Subcutaneous abdominal adipose tissue (tissue), 5 donors: Measurements from ENCODE around the gene COL4A1.
A peak's percentile ranks its signal among the peaks of the same experiment; 100 is the strongest.

Experiments
- H3K27ac ChIP-seq: one replicate; pipeline ENCODE4 v1.7.0; 2013; ENCODE audit warnings: low read depth, mild to moderate bottlenecking, inconsistent platforms, low read length, moderate library complexity
- H3K27me3 ChIP-seq, 5 donors: one replicate each; pipeline ENCODE4 v1.7.0; 2013; ENCODE audit warnings: low read length in 5 of 5, inconsistent platforms in 1 of 5; ENCODE audit not compliant: control insufficient read depth in 5 of 5, insufficient read depth in 4 of 5
- H3K36me3 ChIP-seq, 5 donors: one replicate each; pipeline ENCODE4 v1.7.0; 2013; ENCODE audit warnings: low read length in 5 of 5; ENCODE audit not compliant: control insufficient read depth in 5 of 5, insufficient read depth in 5 of 5
- H3K4me1 ChIP-seq, 5 donors: one replicate each; pipeline ENCODE4 v1.7.0; 2013; ENCODE audit warnings: low read length in 5 of 5, mild to moderate bottlenecking in 3 of 5, moderate library complexity in 1 of 5; ENCODE audit not compliant: control insufficient read depth in 5 of 5, insufficient read depth in 5 of 5
- H3K4me3 ChIP-seq, 5 donors: one replicate each; pipeline ENCODE4 v1.7.0; 2013; ENCODE audit warnings: low read length in 5 of 5, low read depth in 1 of 5
- H3K9ac ChIP-seq, 5 donors: one replicate each; pipeline ENCODE4 v1.7.0; 2013; ENCODE audit warnings: low read length in 5 of 5, mild to moderate bottlenecking in 4 of 5, moderate library complexity in 3 of 5
- H3K9me3 ChIP-seq, 5 donors: one replicate each; pipeline ENCODE4 v1.7.0; 2013; ENCODE audit warnings: low read length in 5 of 5; ENCODE audit not compliant: control insufficient read depth in 5 of 5
- donor health status: healthy.
- donor health status: healthy.
- donor health status: healthy.
- donor health status: healthy.
- donor health status: healthy.

COL4A1 gene

GRCh38 chr13:110206185-110206584 is 100.8 kb downstream of the COL4A1 start:
- H3K9me3 ChIP-seq = no peaks in the 10 kb centered on the region
- H3K4me3 ChIP-seq = no peak overlapping the region
- H3K36me3 ChIP-seq = peaks cover 36 to 94% (median 85%) of the 10 kb centered on the region in 5 donors
- H3K9ac ChIP-seq = no peak overlapping the region
- H3K27me3 ChIP-seq = no peaks in the 10 kb centered on the region
- H3K27ac ChIP-seq = no peak overlapping the region
- no peaks in the 10 kb centered on the region for H3K4me1 ChIP-seq

- Histone ChIP-seq H3K27me3 (no peaks in the 10 kb centered on the region), H3K4me1 (peaks cover 0 to 18% (median 7%) of the 10 kb centered on the region in 5 donors), H3K27ac (peak overlapping the region; percentile 24), H3K36me3 (peaks cover 41 to 94% (median 82%) of the 10 kb centered on the region in 5 donors), H3K9ac (no peak overlapping the region), H3K4me3 (no peak overlapping the region), H3K9me3 (no peaks in the 10 kb centered on the region)
These were observed 105.8 kb downstream of the COL4A1 start for GRCh38 chr13:110201114-110201513.

GRCh38 chr13:110200276-110200870 is 106.6 kb downstream of the COL4A1 start:
- Histone ChIP-seq H3K9me3 (no peaks in the 10 kb centered on the region), H3K4me1 (peaks cover 0 to 18% (median 7%) of the 10 kb centered on the region in 5 donors), H3K4me3 (no peak overlapping the region), H3K27ac (peak overlapping the region; percentile 3), H3K9ac (no peak overlapping the region), H3K27me3 (no peaks in the 10 kb centered on the region), H3K36me3 (peaks cover 41 to 96% (median 83%) of the 10 kb centered on the region in 5 donors)

GRCh38 chr13:110199046-110199831 is 107.7 kb downstream of the COL4A1 start:
- no peaks in the 10 kb centered on the region for H3K9me3 ChIP-seq
- peaks cover 0 to 18% (median 7%) of the 10 kb centered on the region in 5 donors for H3K4me1 ChIP-seq
- H3K36me3 ChIP-seq = peaks cover 38 to 96% (median 81%) of the 10 kb centered on the region in 5 donors
- no peak overlapping the region for H3K27ac ChIP-seq
- H3K9ac ChIP-seq = no peak overlapping the region
- no peak overlapping the region for H3K4me3 ChIP-seq
- H3K27me3 ChIP-seq = no peaks in the 10 kb centered on the region

GRCh38 chr13:110197471-110197870 is 109.5 kb downstream of the COL4A1 start:
- peaks cover 0 to 22% (median 7%) of the 10 kb centered on the region in 5 donors for H3K4me1 ChIP-seq
- no peak overlapping the region for H3K4me3 ChIP-seq
- H3K9ac ChIP-seq = peak overlapping the region in 1 of 5 donors; percentile 35
- H3K36me3 ChIP-seq = peaks cover 41 to 97% (median 87%) of the 10 kb centered on the region in 5 donors
- H3K27ac ChIP-seq = peak overlapping the region; percentile 45
- H3K9me3 ChIP-seq = no peaks in the 10 kb centered on the region
- no peaks in the 10 kb centered on the region for H3K27me3 ChIP-seq

- Histone ChIP-seq H3K27ac (peak overlapping the region; percentile 45), H3K27me3 (no peaks in the 10 kb centered on the region), H3K36me3 (peaks cover 37 to 100% (median 90%) of the 10 kb centered on the region in 5 donors), H3K9me3 (no peaks in the 10 kb centered on the region), H3K4me1 (peaks cover 0 to 25% (median 11%) of the 10 kb centered on the region in 5 donors), H3K4me3 (no peak overlapping the region), H3K9ac (peak overlapping the region in 1 of 5 donors; percentile 35)
These were observed 109.9 kb downstream of the COL4A1 start for GRCh38 chr13:110197026-110197425.

GRCh38 chr13:110195547-110196485 is 111.1 kb downstream of the COL4A1 start:
- H3K36me3 ChIP-seq = peaks cover 36 to 100% (median 84%) of the 10 kb centered on the region in 5 donors
- peak overlapping the region in 1 of 5 donors; percentile 6 for H3K9ac ChIP-seq
- peak overlapping the region; percentile 45 for H3K27ac ChIP-seq
- H3K27me3 ChIP-seq = no peaks in the 10 kb centered on the region
- no peaks in the 10 kb centered on the region for H3K9me3 ChIP-seq
- H3K4me1 ChIP-seq = peaks cover 0 to 37% (median 15%) of the 10 kb centered on the region in 5 donors
- H3K4me3 ChIP-seq = no peak overlapping the region

- Histone ChIP-seq H3K9ac (no peak overlapping the region), H3K36me3 (peaks cover 35 to 99% (median 80%) of the 10 kb centered on the region in 5 donors), H3K9me3 (no peaks in the 10 kb centered on the region), H3K27me3 (no peaks in the 10 kb centered on the region), H3K4me3 (no peak overlapping the region), H3K27ac (no peak overlapping the region), H3K4me1 (peaks cover 0 to 37% (median 15%) of the 10 kb centered on the region in 5 donors)
These were observed 112.5 kb downstream of the COL4A1 start for GRCh38 chr13:110194451-110194850.

GRCh38 chr13:110193491-110193890 is 113.5 kb downstream of the COL4A1 start:
- H3K9ac ChIP-seq = no peak overlapping the region
- no peaks in the 10 kb centered on the region for H3K27me3 ChIP-seq
- H3K9me3 ChIP-seq = no peaks in the 10 kb centered on the region
- H3K4me3 ChIP-seq = no peak overlapping the region
- H3K27ac ChIP-seq = no peak overlapping the region
- peaks cover 32 to 98% (median 78%) of the 10 kb centered on the region in 5 donors for H3K36me3 ChIP-seq
- peaks cover 0 to 40% (median 18%) of the 10 kb centered on the region in 5 donors for H3K4me1 ChIP-seq
